Ectodermal cell (in vitro differentiated cells): ENCODE data around the gene PCDHA4. TPM values are rescaled to one million over a fixed set of nuclear protein-coding genes. Genes with fewer than 3 reads are reported as not detected.
"Not testable (repeated sequence)": the region's sequence is repeated elsewhere in the genome, so short reads cannot be mapped to it uniquely, and the experiment has no call there.

Experiments used
- H3K27ac ChIP-seq: 2 replicates; pipeline ENCODE4 v1.7.0; 2013; ENCODE audit warnings: mild to moderate bottlenecking, low read depth, low read length; ENCODE audit not compliant: insufficient read depth, poor library complexity, severe bottlenecking
- H3K27me3 ChIP-seq: 2 replicates; pipeline ENCODE4 v1.7.0; 2013; ENCODE audit warnings: mild to moderate bottlenecking, low read length; ENCODE audit not compliant: insufficient read depth, control insufficient read depth, poor library complexity, severe bottlenecking
- H3K36me3 ChIP-seq: one replicate; pipeline ENCODE4 v1.7.0; 2013; ENCODE audit warnings: low read length; ENCODE audit not compliant: control insufficient read depth, insufficient read depth
- H3K4me1 ChIP-seq: one replicate; pipeline ENCODE4 v1.7.0; 2013; ENCODE audit warnings: low read length; ENCODE audit not compliant: control insufficient read depth, insufficient read depth
- H3K4me3 ChIP-seq: 2 replicates; pipeline ENCODE4 v1.7.0; 2013; ENCODE audit warnings: low read depth, low read length, control low read depth; ENCODE audit not compliant: insufficient read depth
- H3K9me3 ChIP-seq: 2 replicates; pipeline ENCODE4 v1.7.0; 2013; ENCODE audit warnings: mild to moderate bottlenecking, low read length, moderate library complexity; ENCODE audit not compliant: control insufficient read depth
- WGBS, 2 experiments: methylation state at CpG; one replicate each; pipeline ENCODE4 v1.1.7; 2013; ENCODE audit warnings: missing lambda C conversion rate in 2 of 2; 5-methylcytosine and 5-hydroxymethylcytosine counted together
- polyA plus RNA-seq, 4 experiments: library from polyadenylated mRNA; stranded (reverse); fragments of 50-300 nt; gene quantifications; one replicate each; pipeline ENCODE4 v1.2.3, GENCODE V29; 2013

Gene PCDHA4
- polyA plus RNA-seq (2013, experiment 1 of 4): 8.3 TPM
- 9.0 TPM for polyA plus RNA-seq (2013, experiment 2 of 4)
- polyA plus RNA-seq (2013, experiment 3 of 4): 5.8 TPM
- polyA plus RNA-seq (2013, experiment 4 of 4): 7.8 TPM

DNA sequence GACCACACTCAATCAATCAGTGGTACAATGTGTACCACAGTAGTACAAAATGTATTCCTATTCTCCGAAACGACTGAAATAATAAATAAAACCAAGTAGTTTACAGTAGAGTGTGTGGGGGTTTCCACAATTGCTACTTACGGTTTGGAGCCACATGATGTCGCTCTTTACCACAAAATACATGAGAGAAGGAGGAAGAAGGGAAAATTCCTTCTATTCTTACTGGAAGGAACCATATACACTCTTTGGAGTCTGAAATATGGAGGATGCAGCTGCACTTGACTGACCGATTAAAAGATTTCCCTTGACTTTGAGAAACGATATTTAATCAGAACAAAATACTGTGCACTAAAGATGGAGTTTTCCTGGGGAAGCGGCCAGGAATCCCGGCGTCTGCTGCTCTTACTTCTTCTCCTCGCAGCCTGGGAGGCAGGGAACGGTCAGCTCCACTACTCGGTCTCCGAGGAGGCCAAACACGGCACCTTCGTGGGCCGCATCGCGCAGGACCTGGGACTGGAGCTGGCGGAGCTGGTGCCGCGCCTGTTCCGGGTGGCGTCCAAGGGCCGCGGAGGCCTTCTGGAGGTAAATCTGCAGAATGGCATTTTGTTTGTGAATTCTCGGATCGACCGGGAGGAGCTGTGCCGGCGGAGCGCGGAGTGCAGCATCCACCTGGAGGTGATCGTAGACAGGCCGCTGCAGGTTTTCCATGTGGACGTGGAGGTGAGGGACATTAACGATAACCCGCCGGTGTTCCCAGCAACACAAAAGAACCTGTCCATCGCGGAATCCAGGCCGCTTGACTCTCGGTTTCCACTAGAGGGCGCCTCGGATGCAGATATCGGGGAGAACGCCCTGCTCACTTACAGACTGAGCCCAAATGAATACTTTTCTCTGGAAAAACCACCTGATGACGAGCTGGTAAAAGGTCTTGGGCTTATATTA, at the start of gene PCDHA4:
Gene PCDHA4 (plus strand): TSS at position 235 of the 942 bp plus-strand sequence.
- H3K9me3 ChIP-seq: no peaks in the 10 kb centered on the region
- 29 to 30% methylated on average over 44 to 47 of the region's 47 CpGs for WGBS, 2 experiments
- H3K4me1 ChIP-seq: no peaks in the 10 kb centered on the region
- H3K36me3 ChIP-seq: no peaks in the 10 kb centered on the region
- H3K4me3 ChIP-seq: peak within 1 kb of the TSS; percentile 67
- H3K27ac ChIP-seq: no peak within 1 kb of the TSS
- H3K27me3 ChIP-seq: no peaks in the 10 kb centered on the region

- no peak overlapping the region for H3K27ac ChIP-seq
- no peak overlapping the region for H3K4me3 ChIP-seq
- no peaks in the 10 kb centered on the region for H3K36me3 ChIP-seq
- H3K4me1 ChIP-seq: no peaks in the 10 kb centered on the region
- WGBS, 2 experiments: 70% methylated on average over 2 of the region's 2 CpGs; no CpG with 5 or more reads in 1 of the 2 experiments
- no peaks in the 10 kb centered on the region for H3K27me3 ChIP-seq
- peaks cover 19% of the 10 kb centered on the region for H3K9me3 ChIP-seq
Measured at GRCh38 chr5:140764177-140764973, 42.5 kb upstream of the PCDHA4 start.

- Histone ChIP-seq H3K4me3 (no peak overlapping the region), H3K36me3 (no peaks in the 10 kb centered on the region), H3K27me3 (no peaks in the 10 kb centered on the region), H3K27ac (no peak overlapping the region), H3K9me3 (peaks cover 23% of the 10 kb centered on the region), H3K4me1 (no peaks in the 10 kb centered on the region)
- WGBS, 2 experiments: 73 to 100% methylated on average over 1 to 2 of the region's 4 CpGs
Measured at GRCh38 chr5:140767444-140767843, 39.4 kb upstream of the PCDHA4 start.

DNA sequence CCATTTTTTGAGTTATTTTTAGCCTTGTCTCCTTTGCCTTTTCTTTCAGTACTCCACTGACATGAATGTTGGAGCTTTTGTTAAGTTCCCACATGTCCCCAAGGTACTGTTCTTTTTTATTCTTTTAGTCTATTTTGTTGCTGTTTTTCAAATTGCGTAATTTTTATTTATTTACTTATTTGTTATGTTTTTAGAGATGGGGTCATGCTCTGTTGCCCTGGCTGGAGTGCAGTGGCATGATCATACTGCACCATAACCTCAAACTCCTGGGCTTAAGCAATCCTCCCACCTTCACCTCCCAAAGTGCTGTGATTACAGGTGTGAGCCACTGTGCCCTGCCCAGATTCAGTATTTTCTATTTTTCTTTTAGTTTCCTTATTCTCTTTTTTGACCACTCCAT, 26.4 kb upstream of the PCDHA4 start:
- H3K27ac ChIP-seq: no peak overlapping the region
- peaks cover 3% of the 10 kb centered on the region for H3K9me3 ChIP-seq
- WGBS, 2 experiments: no CpG with 5 or more reads among the region's 1 CpG
- H3K4me3 ChIP-seq: no peak overlapping the region
- H3K4me1 ChIP-seq: no peaks in the 10 kb centered on the region
- H3K36me3 ChIP-seq: no peaks in the 10 kb centered on the region
- no peaks in the 10 kb centered on the region for H3K27me3 ChIP-seq

DNA sequence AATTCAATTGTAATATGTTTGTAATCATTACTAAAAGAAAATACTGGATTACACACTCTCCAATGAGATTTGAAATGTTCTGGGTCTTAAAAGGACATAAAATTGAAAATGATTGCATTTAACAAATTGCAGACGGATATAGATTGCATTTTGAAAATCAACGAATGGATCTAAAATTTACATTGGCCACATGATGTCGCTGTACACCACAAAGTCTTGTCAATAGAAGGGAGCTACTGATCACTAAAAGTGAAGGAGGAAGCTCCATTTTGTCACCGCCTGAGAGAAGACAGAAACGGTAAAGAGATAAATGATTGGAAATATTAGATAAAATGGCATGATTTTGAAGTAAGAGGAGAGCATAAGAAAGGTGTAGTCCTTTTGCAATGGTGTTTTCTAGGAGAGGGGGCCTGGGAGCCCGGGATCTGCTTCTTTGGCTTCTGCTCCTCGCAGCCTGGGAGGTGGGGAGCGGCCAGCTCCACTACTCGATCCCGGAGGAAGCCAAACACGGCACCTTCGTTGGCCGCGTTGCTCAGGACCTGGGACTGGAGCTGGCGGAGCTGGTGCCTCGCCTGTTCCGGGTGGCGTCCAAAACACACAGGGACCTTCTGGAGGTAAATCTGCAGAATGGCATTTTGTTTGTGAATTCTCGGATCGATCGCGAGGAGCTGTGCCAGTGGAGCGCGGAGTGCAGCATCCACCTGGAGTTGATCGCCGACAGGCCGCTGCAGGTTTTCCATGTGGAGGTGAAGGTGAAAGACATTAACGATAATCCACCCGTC, 20.8 kb upstream of the PCDHA4 start, which contains the start of gene PCDHA1:
Gene PCDHA1 (plus strand): TSS at position 236 of the 782 bp plus-strand sequence.
- Histone ChIP-seq H3K27me3 (no peaks in the 10 kb centered on the region), H3K4me1 (no peaks in the 10 kb centered on the region), H3K36me3 (no peaks in the 10 kb centered on the region), H3K27ac (no peak within 1 kb of the TSS), H3K4me3 (no peak within 1 kb of the TSS), H3K9me3 (peaks cover 7% of the 10 kb centered on the region)
- 91 to 92% methylated on average over 29 of the region's 29 CpGs for WGBS, 2 experiments

DNA sequence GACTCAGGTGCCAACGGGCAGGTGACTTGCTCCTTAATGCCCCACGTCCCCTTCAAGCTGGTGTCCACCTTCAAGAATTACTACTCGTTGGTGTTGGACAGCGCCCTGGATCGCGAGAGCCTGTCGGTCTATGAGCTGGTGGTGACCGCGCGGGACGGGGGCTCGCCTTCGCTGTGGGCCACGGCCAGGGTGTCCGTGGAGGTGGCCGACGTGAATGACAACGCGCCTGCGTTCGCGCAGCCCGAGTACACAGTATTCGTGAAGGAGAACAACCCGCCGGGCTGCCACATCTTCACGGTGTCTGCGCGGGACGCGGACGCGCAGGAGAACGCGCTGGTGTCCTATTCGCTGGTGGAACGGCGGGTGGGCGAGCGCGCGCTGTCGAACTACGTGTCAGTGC, 19.4 kb upstream of the PCDHA4 start:
- 95 to 97% methylated on average over 44 of the region's 44 CpGs for whole genome bisulfite sequencing, 2 experiments
- H3K36me3 ChIP-seq, H3K27ac ChIP-seq, H3K9me3 ChIP-seq, H3K4me1 ChIP-seq, H3K4me3 ChIP-seq, H3K27me3 ChIP-seq: not testable (repeated sequence)

DNA sequence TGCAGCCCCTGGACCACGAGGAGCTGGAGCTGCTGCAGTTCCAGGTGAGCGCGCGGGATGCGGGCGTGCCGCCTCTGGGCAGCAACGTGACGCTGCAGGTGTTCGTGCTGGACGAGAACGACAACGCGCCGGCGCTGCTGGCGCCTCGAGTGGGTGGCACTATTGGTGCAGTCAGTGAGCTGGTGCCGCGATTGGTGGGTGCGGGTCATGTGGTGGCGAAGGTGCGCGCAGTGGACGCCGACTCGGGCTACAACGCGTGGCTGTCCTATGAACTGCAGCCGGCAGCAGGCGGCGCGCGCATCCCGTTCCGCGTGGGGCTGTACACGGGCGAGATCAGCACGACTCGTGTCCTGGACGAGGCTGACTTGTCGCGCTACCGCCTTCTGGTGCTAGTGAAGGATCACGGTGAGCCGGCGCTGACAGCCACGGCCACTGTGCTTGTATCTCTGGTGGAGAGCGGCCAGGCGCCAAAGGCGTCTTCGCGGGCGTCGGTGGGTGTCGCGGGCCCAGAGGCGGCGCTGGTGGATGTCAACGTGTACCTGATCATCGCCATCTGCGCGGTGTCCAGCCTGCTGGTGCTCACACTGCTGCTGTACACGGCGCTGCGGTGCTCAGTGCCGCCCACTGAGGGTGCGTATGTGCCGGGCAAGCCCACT, 18.9 kb upstream of the PCDHA4 start:
- H3K36me3 ChIP-seq, H3K9me3 ChIP-seq, H3K27me3 ChIP-seq, H3K4me1 ChIP-seq, H3K4me3 ChIP-seq, H3K27ac ChIP-seq: not testable (repeated sequence)
- WGBS, 2 experiments: 96% methylated on average over 70 of the region's 70 CpGs

DNA sequence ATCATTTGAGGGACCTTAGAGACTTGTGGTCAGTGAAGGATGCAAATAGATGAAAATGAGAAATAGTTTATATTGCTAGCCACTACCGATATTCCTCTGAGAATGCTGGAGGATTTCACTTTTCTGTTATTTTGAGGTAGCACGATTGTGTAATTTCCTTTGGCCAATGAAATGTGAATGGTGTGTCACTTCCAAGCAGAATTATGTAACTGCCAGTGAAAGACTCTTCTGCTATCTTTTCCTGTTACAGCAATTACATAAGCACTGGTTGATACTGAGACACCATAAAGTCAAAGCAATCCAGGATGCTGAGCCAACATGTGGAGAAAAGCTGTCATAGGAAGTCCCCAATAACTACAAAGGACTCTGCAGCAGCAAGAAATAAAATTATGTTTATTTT, 15.8 kb upstream of the PCDHA4 start:
- Histone ChIP-seq H3K9me3 (peaks cover 4% of the 10 kb centered on the region), H3K4me3 (no peak overlapping the region), H3K27me3 (no peaks in the 10 kb centered on the region), H3K36me3 (peaks cover 7% of the 10 kb centered on the region), H3K27ac (no peak overlapping the region), H3K4me1 (no peaks in the 10 kb centered on the region)
- WGBS, 2 experiments: 95% methylated on average over 2 of the region's 2 CpGs

GRCh38 chr5:140794595-140795258, 12.1 kb upstream of the PCDHA4 start, which contains the start of gene PCDHA2:
Gene PCDHA2 (plus strand): TSS chr5:140794852.
- WGBS, 2 experiments: 72 to 77% methylated on average over 27 of the region's 27 CpGs
- Histone ChIP-seq H3K27me3 (no peaks in the 10 kb centered on the region), H3K9me3 (no peaks in the 10 kb centered on the region), H3K4me3 (peak within 1 kb of the TSS; percentile 7), H3K4me1 (no peaks in the 10 kb centered on the region), H3K36me3 (peaks cover 9% of the 10 kb centered on the region), H3K27ac (no peak within 1 kb of the TSS)
